DMS 273 (cell line): ENCODE results near the gene STIP1.

Experiments used
- DNase-seq: peaks from one replicate; lab custom pipeline; 2025; ENCODE audit not compliant: unreplicated experiment; lab: John Stamatoyannopoulos, UW

Gene STIP1

GRCh38 chr11:64185693-64186491, at the start of gene STIP1:
Gene STIP1 (plus strand): TSS chr11:64186171. CDS start chr11:64186262, 91 bp downstream.
- DNase-seq = peak; percentile 99

GRCh38 chr11:64136765-64137441, 49.1 kb upstream of the STIP1 start:
- no peak for DNase-seq

DNA sequence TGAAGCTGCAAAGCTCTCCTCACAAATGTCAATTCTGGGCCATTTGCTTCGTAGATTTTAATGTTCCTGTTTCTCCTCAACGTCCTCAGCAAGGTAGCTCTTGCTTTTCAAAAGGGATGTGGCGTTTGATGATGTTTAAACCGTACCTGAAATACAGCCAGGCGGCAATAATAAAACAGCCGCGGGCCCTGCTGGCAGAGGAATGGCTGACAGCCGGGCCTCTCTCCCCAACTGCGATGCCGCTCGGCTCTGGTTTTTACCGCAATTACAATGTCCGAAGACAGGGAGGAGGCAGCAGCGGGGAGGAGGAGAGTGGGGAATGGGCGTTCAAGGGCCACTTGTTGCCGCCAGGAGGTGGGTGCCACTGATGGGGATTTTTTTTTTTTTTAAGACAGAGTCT, 47.6 kb upstream of the STIP1 start:
- DNase-seq = no peak

- no peak for DNase-seq
Measured at GRCh38 chr11:64139049-64139448, 46.9 kb upstream of the STIP1 start.

DNA sequence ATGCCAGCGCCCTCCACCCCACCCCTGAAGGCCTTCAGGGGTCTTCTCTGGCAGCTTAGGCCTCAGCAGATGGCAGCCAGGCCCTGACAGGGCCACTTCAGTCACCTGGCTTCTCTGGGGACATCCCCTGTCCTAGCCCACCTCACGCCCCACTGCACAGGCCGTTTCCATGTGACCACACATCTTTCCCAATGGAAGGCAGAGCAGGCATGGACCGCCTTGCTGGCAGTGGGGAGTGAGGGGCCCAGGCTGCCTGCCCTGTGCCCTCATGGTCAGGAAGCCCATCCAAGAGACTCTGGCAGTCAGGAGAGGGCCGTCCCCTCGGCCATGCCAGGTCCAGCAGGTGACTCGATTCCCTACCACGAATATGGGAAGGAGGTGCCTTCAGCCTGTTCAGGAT, 45.9 kb upstream of the STIP1 start:
- no peak for DNase-seq

- DNase-seq = no peak
Measured at GRCh38 chr11:64141081-64141783, 44.7 kb upstream of the STIP1 start.

- no peak for DNase-seq
Measured at GRCh38 chr11:64144587-64145472, 41.1 kb upstream of the STIP1 start.

DNA sequence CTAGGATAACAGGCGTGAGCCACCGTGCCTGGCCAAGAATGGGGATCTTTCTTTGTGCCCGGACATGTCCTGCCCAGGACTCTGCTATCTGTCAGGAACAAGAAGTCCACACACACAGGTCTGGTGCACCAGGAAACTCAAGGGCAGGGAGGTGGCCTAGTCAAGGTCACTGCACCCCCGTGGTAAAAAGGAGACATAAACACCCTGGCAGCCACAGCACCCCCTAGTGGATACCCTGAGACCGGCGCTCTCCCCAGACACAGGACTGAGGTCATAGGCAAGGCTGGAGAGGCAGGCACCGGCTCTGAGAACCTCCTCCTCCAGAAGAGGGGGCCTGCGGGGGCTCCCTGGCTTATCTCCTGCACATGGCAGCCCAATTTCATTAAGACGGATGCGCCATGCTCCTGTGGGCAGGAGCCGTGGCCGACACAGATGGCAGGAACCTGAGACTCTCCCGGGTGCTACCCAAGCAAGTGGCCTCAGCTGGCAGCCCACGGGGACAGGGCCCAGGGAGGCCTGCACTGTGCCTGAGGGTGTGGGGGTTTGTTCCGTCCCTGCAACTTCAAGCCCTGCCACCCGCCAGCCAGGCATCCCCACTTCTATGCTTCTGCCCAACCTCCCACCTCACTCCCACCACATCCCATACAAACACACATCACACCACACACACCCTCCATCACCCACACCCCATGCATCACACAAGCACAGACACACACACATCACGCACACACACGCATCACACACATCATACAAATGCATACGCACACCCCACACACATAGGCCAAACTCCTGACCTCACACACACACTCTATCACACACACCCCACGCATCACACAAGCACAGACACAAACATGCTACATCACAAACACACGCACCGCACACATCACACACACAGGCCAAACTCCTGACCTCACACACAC, 39.7 kb upstream of the STIP1 start:
- DNase-seq = peak; percentile 79

- peak; percentile 85 for DNase-seq
Measured at GRCh38 chr11:64148226-64148916, 37.6 kb upstream of the STIP1 start.

DNA sequence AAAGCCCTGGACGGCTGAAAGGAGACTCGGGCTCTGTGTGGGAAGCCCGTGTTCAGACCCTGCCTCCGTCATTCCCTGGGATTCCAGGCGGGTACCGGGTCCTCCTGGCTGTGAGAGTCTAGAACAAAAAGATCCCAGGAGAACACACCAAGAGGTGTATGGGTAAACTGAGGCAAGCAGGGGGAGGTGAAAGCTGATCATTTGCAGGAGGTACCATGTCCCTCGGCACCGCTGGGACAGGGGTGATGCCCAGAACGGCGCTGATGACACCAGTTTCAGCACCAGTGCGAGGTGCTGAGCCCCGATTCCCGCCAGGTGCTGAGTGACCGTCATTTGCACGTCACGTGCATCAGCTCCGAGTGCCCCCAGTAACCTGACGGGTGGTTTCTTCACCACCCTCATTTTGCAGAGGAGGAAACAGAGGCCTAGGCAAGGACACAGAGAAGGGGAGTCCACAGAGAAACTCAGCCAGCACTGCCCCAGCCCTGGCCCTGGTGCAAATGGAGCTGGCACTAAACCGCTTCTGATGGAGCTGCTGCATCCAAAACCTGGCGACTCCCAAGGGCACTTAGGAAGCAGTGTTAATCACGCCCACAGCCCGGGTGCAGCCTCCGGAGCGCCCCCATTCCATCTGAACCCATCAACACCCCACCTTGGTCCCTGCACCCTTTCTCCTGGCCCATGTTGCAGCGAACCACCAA, 36.9 kb upstream of the STIP1 start:
- DNase-seq = no peak

DNA sequence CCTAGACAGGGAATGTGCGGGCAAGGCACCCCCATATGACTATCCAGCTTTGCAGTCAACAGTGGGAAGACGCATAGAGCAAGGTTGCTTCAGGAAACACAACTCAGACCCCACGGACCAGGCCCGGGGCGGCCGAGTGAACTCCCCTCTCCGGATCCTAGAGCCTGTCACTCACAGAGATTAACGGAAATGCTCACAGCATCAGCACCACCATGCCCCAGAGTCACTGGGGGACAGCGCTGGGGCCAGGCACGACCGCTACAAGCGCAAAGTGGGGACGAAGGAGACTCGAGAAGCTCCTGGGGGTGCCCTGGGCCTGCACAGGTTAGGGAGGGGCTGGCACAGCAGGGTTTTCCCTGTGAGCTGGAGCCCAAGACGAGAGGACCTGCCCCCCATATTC, 35.9 kb upstream of the STIP1 start:
- DNase-seq = no peak

GRCh38 chr11:64150481-64151239, 35.3 kb upstream of the STIP1 start:
- DNase-seq = peak; percentile 59

DNA sequence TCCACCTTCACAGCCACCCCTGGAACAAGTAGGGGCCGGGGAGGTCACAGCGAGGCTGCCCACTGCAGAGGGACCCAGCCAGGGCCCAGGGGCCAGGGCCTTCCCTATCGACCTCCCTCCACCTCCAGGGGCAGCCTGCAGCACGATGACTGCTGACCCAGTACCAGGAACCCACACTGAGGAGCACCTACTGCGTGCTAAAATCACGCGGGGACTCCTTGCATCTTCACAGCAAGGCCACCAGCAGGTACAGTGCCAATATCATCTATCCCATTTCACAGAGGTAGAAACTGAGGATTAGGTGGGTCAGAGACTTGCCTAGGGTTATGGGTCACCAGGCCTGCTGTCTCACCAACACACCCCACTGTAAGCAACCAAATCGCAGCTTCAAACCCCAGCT, 34.6 kb upstream of the STIP1 start:
- no peak for DNase-seq

DNA sequence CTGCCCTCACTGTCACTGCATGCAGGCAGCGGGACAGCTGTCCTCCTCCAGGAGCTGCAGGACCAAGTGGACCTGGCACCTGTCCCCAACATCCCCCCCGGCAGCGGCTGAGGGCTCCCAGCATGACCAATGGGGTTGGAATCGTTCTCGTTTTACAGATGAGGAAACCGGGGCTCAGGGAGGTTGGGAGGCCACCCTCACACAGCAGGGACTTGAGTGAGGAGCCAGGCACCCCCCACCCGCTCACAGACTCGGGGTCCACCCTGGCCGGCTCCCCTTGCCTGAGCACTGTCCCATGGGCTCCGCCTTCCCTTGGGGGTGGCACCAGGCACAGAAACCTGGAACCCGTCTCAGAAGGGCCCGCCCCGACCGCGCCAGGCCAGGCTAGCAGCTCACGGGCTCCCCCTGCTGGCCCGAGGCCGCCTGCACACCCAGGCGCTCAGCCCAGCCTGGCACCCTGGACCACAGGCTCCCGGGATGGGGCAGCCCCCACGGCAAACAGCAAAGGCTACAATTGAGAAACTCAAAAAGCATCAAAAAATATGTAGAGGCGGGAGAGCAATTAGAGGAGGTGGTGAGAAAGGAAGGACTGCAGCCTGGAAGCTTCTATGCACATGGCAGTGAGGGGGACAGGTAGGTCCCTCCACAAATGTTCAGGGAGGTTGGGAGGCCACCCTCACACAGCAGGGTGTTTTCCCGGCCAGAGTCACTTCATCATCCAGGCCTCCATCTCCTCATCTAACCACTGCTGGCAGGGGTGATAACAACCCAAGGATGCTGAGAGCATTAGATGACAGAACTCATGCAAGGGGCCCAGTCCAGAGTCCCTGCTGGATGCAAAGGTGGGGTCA, 32.9 kb upstream of the STIP1 start:
- peak; percentile 73 for DNase-seq

DNA sequence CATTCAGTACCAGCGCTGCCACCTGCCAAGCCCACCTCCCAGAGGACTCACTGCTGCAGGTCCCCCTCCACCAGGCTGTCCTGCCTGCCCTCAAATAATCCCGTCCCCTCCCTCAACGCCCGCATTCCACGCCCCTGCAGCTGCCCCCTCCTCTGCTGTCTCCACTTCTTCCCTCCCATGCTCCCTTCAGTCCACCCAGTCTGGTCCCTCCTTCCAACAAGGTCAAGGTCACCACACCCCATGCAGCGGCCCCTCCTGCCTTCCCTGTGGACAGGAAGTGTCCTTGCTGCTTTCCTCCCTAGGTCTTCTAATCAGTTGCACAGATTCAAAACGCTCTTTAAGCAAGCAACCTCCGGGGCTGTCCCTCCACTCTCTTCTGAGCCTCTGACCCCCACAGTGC, 32.2 kb upstream of the STIP1 start:
- no peak for DNase-seq

DNA sequence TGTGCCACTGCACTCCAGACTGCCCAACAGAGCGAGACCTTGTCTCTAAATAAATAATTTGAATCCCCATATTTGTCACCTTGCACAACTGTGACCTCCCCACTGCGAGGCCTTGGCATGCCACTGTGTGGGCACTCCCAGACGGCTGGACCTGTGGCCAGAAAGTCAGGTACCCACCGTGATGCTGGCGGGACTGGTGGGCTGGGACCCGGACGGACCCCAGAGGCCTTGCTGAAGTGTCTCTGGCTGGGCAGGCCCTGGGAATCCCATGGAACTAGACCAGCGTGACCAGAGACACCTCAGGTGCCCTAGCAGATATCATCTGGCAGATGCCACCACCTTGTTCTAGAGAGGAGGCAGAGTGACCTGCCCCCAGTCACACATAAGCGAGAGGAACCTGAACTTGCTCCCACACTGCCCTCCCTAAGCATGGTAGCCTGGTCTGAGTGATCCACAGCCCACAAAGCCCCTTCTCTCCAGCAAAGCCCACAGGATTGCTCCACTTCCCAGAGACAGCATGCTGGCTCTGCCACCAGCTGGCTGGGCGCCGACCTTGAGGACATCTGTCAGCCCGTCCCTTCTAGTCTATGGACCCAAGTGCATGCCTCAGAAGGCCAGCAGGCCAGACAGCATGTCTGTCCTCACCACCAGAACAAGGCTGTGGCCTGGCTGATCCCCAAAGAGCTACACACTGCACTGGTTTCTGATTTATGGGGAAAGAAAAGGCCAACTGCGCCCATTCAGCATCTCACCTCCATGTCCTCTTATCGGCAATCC, 29.5 kb upstream of the STIP1 start:
- DNase-seq = peak; percentile 53
